ENCODE measurements around the gene GRHPR.
"Not testable (repeated sequence)": the region's sequence is repeated elsewhere in the genome, so short reads cannot be mapped to it uniquely, and the experiment has no call there.

Gene GRHPR

DNA sequence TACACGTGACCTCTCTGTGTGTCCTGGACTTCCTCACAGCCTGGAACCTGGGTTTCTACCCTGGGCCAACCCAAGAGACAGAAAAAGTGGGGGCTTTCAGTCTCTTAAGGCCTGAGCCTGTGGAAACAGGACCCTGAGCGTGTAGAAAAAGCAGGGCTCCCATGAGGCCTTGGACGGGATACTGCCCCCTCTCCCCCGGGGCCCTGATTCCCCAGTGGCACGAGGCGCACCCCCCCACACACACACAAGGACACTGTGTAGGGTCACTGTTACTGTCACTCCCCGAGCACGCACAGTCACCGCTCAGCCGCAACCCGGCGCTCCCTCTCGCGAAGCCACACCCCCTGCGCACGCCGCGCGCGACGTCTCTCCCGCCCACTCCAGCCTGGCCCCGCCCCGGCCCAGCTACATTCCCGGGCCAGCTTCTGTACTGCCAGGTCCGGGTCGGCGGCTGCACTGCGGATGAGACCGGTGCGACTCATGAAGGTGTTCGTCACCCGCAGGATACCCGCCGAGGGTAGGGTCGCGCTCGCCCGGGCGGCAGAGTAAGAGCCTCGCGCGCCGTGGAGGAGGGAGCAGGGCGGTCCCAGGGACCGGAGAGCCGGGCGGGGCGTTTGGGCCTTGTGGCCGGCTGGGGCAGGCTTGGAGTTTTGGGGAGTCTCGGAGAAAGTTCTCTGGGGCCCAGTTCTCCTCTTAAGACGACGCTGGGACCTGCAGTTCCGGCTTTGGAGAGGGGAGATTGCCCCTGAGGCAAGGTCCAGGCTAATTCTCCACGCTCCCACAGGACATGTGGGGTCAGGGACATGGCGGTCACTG, at the start of gene GRHPR:
TSS of gene GRHPR (plus strand) at position 408 of the 816 bp plus-strand sequence. CDS start at position 463, 55 bp downstream.
- peak; percentile 91 for DNase-seq (ENCODE audit: low spot score)

DNA sequence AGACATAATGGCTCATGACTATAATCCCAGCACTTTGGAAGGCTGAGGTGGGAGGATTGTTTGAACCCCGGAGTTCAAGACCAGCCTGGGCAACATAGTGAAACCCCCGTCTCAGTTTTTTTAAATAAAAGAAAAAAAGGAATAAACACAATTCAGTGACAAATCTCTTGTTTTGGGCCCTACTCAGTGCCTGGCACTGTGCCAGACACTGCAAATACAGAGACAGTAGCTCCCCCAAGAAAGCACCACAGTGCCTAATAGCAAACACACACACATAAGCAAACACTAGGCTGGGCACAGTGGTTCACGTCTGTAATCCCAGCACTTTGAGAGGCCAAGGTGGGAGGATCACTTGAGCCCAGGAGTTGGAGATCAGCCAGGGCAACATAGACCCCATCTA, 49.7 kb upstream of the GRHPR start:
- DNase-seq (ENCODE audit: low spot score), result no peak

DNA sequence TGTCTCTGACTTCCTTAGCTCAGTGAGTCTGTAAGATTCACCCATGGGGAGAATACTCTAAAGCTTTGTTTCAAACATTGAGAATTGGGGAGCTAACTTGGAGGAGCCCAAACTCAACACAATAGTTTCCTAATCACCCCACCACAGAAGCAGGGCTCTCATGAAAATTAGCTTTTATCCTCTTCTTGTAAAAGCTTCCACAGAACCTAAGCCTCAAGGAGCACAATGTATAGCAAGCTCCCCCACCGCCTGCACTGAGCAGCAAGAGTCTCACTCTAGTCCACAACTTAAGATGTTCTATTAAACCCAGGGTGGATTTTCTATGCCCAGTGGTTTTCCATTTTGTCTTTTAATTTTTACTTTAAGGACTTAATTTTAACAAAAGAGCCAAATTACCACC, 48.9 kb upstream of the GRHPR start:
- no peak for DNase-seq (ENCODE audit: low spot score)

DNA sequence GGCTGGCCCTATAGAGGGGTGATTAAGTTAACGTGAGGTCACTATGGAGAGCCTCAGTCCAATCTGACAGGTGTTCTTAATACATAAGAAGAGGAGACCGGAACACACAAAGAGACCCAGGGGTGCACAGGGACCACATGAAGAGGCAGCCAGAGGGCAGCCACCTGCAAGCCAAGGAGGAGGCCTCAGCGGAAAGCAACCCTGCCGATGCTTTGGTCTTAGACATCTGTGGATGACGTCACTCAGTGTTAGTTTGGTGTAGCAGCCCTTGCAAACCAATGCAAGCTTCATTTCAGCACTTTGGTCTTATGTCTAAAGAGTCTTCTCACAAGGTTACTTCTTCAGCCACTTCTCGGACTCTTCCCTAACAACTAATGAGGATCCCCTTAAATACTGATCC, 47.6 kb upstream of the GRHPR start:
- DNase-seq (ENCODE audit: low spot score), result no peak

DNA sequence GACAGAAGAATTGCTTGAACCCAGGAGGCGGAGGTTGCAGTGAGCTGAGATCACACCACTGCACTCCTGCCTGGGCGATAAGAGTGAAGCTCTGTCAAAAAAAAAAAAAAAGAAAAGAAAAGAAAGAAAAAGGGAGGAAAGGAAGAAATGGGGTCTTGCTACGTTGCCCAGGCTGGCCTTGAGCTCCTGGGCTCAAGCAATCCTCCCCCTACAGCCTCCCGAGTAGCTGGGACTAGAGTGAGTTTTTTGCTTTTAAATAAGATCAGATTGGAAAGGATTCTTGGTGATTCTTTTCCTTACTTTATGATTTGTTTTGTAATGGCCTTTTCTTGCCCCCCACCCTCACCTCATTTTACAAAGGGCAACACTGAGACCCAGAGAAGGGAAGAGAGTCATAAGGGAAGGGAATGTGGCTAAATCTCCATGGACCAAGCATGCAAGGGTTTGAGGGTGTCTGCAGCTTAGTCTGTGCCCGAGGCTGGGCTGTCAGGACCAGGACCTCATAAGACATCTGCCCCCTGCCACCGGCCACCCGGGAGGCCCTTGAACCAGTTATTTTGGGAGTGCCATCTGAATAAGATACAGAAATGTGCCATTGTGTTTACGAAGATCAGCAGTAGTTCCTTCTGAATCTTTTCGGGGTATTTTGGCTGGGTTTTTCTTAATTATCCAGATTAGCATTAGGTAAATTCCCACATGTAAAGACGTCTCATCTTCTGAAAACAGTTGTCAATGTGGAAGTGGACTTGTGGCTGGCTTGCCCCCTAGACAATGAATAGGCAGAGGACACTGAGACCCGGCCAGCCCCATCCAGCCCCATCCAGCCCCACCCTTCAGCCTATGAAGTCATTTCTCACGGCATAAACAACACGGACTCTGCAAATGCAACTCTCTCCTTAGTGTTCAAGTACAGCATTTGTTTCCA, 44.5 kb upstream of the GRHPR start:
- DNase-seq (ENCODE audit: low spot score), result no peak

DNA sequence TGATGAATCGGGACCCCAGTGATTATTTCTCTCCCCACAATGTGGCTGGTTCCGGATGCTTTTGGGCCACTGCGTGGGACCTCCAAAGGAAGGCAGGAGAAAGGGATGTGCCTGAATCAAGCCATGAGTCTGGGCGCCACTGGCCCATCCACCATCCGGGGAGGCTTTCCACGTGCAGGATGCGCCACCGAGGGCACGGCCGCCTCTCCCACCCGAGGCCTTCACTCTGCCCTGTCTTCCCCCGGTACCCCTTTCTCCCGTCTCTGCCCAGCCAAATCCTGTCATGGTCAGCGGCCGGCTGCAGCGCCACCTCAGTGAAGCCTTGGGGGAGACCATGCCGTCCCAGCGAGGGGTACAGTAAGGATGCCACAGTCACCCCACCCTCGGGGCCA, 43.9 kb upstream of the GRHPR start:
- DNase-seq (ENCODE audit: low spot score), result no peak

DNA sequence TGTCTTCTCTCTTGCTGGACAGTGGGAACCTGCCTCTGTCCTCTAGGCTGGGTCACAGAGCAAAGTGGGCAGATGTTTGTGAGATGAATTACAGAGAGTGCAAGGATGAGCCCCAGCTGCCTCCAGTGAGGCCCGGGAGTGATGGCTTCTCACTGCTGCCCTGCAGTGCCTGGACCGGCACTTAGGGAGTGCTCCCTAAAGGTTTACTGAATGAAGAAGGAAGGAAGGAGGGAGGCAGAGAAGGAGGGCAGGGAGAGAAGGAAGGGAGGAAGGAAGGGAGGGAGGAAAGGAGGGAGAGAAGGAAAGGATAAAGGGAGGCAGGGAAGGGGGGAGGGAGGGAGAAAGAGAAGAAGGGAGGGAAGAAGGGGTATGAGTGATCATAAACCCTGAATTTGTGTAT, 42.7 kb upstream of the GRHPR start:
- DNase-seq (ENCODE audit: low spot score), result no peak

DNA sequence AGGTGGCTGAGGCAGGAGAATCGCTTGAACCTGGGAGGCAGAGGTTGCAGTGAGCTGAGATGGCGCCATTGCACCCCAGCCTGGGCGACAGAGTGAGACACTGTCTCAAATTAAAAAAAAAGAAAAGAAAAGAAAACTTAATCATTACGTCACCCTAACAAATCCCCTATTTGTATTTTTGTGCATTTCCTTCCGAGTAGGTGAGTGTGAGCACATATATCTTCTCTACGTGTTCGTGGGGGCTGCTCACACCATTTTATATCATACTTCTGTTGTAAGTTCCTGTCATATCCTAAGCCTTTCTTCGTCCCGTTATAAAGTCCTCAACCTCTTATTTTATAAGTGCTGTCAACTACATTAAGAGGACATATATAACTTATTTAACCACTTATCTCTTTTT, 41.9 kb upstream of the GRHPR start:
- no peak for DNase-seq (ENCODE audit: low spot score)

DNA sequence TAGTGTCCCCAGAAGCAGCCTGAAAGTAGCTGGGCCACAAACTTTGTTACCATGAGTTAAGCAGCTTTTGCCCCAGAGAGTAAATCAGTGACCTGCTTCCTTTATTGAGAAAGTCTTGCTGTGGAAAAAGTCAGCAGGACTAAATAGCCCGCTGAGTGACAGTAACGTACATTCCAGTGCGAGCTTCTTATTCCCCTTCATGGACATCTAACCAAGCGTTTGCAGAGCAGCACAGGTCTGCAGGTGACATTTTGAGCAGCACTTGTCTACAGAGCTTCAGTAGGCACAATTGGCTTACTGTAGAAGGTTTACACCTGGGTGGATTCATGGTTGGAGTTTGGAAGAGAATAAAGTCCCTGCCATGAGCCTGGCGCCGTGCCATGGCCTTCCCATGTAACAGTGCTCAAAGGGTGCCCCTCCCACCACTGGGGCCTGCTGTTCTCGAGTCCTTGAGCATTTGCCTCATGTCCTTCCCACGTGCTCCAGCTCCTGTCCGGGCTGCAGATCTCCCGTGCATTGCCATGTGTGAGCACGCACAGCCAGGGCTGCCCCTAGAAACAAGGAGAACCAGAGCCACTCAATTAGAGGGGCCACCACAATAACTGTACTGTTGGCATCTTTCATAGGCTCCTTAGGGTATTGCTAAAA, 41.3 kb upstream of the GRHPR start:
- DNase-seq (ENCODE audit: low spot score), result no peak

DNA sequence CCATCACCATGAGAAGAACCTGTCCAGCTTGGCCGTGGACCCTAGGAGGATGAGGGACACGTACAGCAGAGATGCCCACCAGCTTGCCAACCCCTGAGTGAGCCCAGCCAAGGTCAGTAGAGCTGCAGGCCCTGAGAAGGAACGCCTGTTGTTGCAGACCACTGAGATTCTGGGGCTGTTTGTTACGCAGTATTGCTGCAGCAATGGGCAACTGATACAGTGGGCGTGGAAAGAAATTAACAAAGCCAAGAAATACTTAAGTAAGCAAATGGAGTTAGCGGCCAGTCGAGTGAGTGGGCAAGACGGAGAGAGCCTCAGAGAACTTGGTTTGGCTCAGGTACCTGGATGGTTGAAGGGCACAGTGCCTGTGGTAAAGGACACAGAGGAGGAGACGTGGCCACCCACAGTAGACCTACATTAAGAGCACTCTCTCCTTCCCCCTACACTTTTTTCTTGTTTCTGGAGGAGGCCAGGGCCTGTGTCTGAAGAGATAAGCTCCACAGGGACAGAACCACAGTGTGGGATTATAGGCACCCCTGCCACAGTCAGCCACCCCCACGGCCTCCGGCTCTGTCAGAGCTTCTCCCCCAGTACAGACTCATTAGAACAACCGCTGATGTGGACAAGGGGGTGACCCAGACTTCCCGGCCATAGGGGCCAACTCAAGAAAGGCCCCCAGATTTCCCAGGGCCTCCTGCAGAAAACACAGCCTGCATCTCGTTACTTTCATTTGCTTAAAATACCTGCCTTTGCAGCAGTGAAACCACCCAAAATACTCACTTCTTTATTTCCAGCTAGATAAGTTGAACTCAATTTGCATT, 40.1 kb upstream of the GRHPR start:
- no peak for DNase-seq (ENCODE audit: low spot score)

DNA sequence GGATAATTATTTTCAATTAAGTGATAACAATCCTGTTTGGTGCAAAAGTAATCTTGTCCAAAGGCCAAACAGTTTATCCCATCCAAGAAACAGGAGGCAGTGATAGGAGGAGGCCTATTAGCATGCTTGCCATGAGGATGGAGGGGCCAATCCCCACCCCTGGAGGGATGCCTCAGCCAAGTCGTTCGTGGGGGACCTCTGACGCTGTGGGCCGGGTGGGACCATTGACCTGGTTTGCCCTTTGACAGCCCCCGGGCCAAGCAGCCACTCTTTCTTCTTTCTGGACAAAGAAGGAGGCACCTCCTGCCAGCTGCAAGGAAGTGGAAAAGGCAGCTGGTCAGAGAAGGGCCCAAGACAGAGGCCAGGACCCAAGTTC, 39.5 kb upstream of the GRHPR start:
- no peak for DNase-seq (ENCODE audit: low spot score)

DNA sequence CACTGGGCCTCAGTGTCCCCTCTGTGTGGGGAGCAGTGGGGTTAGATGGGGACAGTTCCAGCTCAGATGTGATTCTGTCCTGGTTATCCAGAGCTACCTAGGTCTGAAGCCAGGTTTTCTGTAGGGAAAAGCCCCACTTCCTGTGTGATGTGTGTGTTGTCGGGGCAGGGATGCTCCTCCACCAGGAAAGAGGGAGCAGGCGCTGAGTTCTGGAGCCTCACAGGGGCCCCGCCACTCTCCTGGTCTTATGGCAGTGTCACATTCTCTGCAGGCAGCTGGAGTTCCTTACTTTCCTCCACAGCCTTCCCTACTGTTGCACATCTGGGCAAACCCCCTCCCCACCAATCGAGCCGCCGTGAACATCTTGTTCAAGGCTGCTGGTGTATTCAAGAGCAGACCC, 39.1 kb upstream of the GRHPR start:
- DNase-seq (ENCODE audit: low spot score), result no peak

DNA sequence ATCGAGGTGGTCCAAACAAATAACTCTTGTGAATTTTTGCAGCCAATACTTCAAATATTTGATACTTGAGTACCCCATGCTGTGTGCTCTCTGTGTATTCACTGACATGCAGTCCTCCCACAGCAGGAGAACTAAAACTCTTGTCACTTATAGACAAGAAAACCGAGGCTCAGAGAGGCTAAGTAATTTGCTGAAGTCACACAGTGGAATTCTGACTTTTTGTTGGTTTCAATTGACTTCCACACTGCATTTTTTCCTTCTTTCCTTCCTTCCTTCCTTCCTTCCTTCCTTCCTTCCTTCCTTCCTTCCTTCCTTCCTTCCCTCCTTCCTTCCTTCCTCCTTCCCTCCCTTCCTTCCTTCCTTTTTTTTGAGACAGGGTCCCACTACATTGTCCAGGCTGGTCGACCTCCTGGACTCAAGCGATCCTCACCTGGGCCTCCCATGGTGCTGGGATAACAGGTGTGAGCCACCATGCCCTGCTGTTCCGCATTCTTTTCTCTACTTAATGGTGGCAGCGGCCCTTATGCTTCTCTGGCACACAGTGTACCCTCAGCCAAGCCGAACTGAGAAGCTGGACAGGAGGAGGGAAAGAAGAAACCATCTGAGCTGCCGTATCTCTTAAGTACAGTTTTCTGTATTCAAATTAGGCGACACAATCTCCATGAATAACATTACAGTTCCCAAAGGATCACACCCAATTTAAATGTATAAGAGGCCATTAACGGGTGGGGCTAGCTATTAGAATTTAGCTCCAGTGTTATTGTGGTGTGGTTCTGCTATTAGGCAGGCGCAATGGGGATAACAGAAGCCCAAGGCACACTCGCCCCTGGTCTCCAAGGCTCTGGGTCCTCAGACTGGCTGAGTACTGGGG, 38.4 kb upstream of the GRHPR start:
- no peak for DNase-seq (ENCODE audit: low spot score)

DNA sequence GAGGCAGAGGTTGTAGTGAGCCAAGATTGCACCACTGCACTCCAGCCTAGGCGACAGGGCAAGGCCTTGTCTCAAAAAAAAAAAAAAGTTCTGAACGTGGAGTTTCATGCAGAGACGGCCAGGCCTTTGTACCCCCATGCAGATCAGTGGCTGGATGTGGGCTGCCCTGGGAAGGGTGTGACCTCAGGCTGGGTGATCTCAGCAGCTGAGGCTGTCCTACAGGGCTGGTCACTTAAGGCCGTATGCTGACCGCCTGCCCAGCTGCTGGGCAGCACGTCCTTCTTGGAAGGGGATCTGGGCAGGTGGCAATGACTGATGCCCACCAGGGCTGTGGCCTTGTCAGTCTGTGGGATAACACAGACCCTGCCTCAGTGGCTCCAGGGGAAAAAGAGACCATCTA, 37.2 kb upstream of the GRHPR start:
- no peak for DNase-seq (ENCODE audit: low spot score)

DNA sequence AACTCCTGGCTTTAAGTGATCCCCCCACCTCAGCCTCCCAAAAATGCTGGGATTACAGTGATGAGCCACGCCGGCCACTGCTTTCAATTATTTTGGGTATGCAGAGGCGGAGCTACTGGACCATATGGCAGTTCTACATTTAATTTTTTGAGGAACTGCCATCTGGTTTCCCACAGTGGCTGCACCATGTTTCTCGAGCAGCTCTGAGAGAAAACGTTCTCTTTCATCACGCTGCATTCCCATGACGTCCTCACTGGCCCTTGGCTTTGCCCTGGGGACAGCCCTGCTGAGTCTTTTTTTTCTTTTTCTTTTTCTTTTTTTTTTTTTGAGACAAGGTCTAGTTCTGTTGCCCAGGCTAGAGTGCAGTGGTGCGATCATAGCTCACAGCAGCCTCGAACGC, 35.5 kb upstream of the GRHPR start:
- no peak for DNase-seq (ENCODE audit: low spot score)

DNA sequence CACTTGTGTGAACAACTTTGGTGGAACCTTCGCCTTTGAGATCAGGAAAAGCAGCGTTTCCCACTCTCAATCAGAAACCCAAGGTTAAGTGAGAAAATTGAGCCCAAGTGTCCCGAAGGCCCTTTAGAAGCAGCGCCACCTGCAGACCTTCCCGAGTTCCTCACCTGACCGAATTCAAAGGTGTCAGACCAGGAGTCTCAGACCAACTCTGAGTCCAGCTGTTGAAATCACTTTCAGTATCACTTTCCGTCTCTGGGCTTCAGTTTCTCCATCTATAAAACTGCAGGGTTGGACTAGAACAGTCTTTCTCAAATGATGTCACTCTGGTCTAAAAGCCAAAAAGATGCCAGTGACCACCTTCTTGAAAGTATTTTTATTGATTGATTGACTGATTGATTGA, 31.7 kb upstream of the GRHPR start:
- peak; percentile 28 for DNase-seq (ENCODE audit: low spot score)

DNA sequence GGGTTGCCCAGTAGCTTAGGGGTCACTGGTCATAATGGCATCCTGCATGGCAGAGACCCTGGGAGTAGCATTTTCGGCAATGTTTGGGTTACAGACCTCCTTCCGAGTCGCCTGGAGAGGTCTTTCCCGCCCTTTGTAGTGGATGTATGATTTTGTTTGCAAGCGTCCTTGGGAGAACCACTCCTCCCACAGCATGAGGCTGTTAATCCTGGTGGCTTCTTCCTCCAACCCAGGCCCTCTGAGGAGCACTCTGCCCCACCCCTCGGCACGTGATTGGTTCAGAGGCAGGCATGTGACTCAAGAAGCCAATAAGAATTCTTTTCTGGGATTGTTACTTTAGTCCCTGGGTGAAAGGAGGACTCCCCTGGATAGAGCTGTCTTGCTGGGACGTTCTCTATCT, 30.2 kb upstream of the GRHPR start:
- DNase-seq (ENCODE audit: low spot score), result no peak

DNA sequence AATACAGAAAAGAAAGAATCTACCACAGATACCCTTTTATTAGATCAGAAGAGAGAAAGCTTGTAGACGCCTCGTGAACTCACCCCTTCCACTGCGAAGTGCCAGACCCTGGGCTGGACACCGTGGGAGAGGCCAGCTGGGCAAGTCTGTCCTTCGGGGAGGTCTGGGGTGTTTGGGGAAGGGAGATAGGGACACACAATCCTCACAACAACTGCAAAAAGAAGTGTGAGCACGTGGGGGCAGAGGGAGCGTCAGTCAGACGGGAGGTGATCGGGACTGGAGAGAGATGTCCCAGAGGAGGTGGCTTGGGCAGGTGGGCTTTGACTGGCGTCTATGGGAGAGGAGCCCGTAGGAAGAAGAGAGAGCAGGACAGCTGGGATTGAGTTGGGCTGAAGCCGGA, 27.3 kb upstream of the GRHPR start:
- no peak for DNase-seq (ENCODE audit: low spot score)

DNA sequence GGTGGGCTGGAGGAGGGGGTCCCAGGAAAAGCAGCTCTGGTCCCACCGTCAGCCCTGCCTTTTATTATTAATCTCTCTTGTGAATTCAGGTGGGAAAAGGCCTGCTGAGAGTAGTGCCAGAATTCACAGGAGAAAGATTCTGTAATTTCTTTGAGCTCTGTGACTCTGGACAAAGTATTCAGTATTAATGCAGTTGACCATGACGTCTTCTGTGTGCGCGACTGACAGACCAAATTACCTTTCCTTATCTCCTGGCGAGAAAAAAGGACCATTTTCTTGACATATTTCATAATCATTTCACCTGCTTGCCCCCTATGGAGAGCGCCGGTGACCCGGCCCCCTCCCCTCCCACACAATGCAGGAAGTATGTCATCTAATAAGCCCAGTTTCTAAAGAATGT, 26.8 kb upstream of the GRHPR start:
- DNase-seq (ENCODE audit: low spot score), result no peak

DNA sequence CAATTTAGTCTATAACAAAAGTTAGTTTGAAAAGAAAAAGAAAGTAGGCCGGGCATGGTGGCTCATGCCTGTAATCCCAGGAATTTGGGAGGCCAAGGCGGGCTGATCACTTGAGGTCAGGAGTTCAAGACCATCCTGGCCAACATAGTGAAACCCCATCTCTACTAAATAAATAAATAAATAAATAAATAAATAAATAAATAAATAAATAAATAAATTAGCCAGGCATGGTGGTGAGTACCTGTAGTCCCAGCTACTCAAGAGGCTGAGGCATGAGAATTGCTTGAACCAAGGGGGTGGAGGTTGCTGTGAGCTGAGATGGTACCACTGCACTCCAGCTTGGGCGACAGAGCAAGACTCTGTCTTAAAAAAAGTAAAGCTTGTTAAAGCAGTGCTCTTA, 24.5 kb upstream of the GRHPR start:
- not testable (repeated sequence) for DNase-seq (ENCODE audit: low spot score)

DNA sequence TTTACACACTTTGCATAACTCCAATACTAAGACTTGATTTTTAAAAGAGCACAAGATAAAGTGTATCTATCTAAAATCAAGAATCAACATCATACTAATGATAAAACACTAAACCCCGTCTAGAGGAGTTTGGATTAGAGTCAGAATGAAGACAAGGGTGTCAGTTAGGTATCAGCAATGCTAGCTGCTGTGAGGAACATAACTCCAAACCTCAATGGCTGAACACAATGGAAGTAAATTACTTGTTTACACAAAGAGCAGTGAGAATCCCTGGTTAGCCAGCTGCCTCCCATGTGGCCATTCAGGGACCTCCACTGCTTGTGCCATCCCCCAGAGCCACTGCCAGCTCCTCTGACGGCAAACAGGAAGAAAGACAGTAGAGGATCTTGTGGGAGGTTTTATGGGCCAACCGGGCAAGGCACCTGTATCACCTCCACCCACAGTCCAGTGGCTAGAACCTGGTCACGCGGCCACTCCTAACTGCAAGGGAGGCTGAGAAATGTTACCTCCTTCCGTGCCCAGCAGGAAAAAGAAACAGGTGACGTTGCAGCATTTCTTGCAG, 24.0 kb upstream of the GRHPR start:
- DNase-seq (ENCODE audit: low spot score), result no peak

Data from hematopoietic multipotent progenitor cell treated with erythropoietin and hydrocortisone succinate and interleukin-3 and kit ligand, for 15 days (in vitro differentiated cells).